ENCODE results near the gene ASTN1.

Gene ASTN1

GRCh38 chr1:177164380-177165068 is at the start of gene ASTN1:
ASTN1 (minus strand) TSS chr1:177164712; CDS start chr1:177164676, 36 bp downstream.
- DNase-seq: peak; percentile 35

GRCh38 chr1:177211231-177211630 is 46.7 kb upstream of the ASTN1 start:
- DNase-seq: no peak

GRCh38 chr1:177210071-177210470 is 45.6 kb upstream of the ASTN1 start:
- no peak for DNase-seq

- peak; percentile 48 for DNase-seq
Measured at GRCh38 chr1:177209357-177209756, 44.8 kb upstream of the ASTN1 start.

- no peak for DNase-seq
Measured at GRCh38 chr1:177208920-177209319, 44.4 kb upstream of the ASTN1 start.

- DNase-seq: no peak
Measured at GRCh38 chr1:177206831-177207355, 42.4 kb upstream of the ASTN1 start.

GRCh38 chr1:177200290-177200689 is 35.8 kb upstream of the ASTN1 start:
- DNase-seq: no peak

- DNase-seq: no peak
Measured at GRCh38 chr1:177198243-177198642, 33.7 kb upstream of the ASTN1 start.

GRCh38 chr1:177190308-177190970 is 25.9 kb upstream of the ASTN1 start:
- DNase-seq: no peak

GRCh38 chr1:177186639-177187038 is 22.1 kb upstream of the ASTN1 start:
- DNase-seq: no peak

GRCh38 chr1:177185209-177185608 is 20.7 kb upstream of the ASTN1 start:
- DNase-seq: no peak

GRCh38 chr1:177183836-177184235 is 19.3 kb upstream of the ASTN1 start:
- DNase-seq: no peak

- DNase-seq: peak; percentile 61
Measured at GRCh38 chr1:177181631-177182291, 17.2 kb upstream of the ASTN1 start.

GRCh38 chr1:177181280-177181630 is 16.7 kb upstream of the ASTN1 start:
- DNase-seq: no peak

- DNase-seq: no peak
Measured at GRCh38 chr1:177174921-177175634, 10.6 kb upstream of the ASTN1 start.

- DNase-seq: no peak
Measured at GRCh38 chr1:177173976-177174375, 9.5 kb upstream of the ASTN1 start.

- DNase-seq: no peak
Measured at GRCh38 chr1:177172866-177173265, 8.4 kb upstream of the ASTN1 start.

GRCh38 chr1:177172272-177172671 is 7.8 kb upstream of the ASTN1 start:
- DNase-seq: no peak

GRCh38 chr1:177171536-177172123 is 7.1 kb upstream of the ASTN1 start:
- no peak for DNase-seq

- peak; percentile 75 for DNase-seq
Measured at GRCh38 chr1:177170756-177171535, 6.4 kb upstream of the ASTN1 start, which contains the start of gene BRINP2. BRINP2 (plus strand) TSS chr1:177170958; CDS start chr1:177229877, 58,919 bp downstream.

- no peak for DNase-seq
Measured at GRCh38 chr1:177165069-177165439, 542 bp upstream of the ASTN1 start.

GRCh38 chr1:177163844-177164379 is 600 bp downstream of the ASTN1 start:
- DNase-seq: no peak

All from left hindlimb (tissue), 1 donor.